ENCODE data around the gene MTX1. TPM values are rescaled to one million over a fixed set of nuclear protein-coding genes. Genes with fewer than 3 reads are reported as not detected.

The MTX1 gene
- total and polyA plus RNA-seq, 2 experiments from 2014 or later: 77.7 to 106 TPM

DNA sequence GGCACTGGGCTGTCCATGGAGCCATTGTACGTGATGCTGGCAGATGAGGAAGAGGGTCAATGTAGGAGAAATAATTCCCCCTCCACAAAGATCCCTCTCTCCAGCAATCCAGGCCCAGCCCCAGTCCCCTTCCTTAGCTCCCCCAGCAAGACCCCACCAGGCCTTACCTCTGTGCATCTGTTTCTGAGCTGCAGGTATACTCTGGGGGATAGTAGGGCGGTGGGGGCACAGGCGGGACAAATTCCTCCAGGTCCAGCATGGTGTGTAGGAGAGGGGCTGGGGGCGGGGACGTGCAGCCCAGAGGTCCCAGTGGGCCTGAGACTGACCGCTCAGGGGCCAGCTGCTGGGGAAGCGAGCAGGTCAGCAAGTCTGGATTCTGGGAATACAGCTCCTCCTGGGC lies 43.1 kb downstream of the MTX1 start:
- no peaks in the 10 kb centered on the region for H3K9me2 ChIP-seq (ENCODE audit: insufficient read depth)
- ATAC-seq: no peak
- Mint-ChIP-seq H3K36me3 (ENCODE audit: low read depth) (peaks cover 20% of the 10 kb centered on the region), H3K4me3 (no peak overlapping the region), H3K4me1 (peaks cover 27% of the 10 kb centered on the region), H3K9me3 (no peaks in the 10 kb centered on the region), H3K27me3 (ENCODE audit: insufficient read depth, low read depth, poor library complexity) (peaks cover 11% of the 10 kb centered on the region), H3K27ac (0 out of 2 replicates have a peak overlapping the region, but pooled peaks have one; percentile 2)
- H3F3A ChIP-seq (replicated peaks; ENCODE audit: low read depth): peaks cover 17% of the 10 kb centered on the region; the same call in 1 of the 2 replicates
- H3K27me3 ChIP-seq (ENCODE audit: insufficient read depth): peaks cover 4% of the 10 kb centered on the region
- H3K79me2 ChIP-seq (replicated peaks; ENCODE audit: insufficient read depth): no peaks in the 10 kb centered on the region; the same call in 1 of the 2 replicates
- H3K36me3 ChIP-seq (ENCODE audit: insufficient read depth): no peaks in the 10 kb centered on the region
- no peak overlapping the region for H3K4me3 ChIP-seq
- H2AFZ ChIP-seq: no peak overlapping the region
- no peak overlapping the region for H3K27ac ChIP-seq (ENCODE audit: low read depth)
- peaks cover 16% of the 10 kb centered on the region; the same call in 1 of the 2 replicates for H3K4me1 ChIP-seq (ENCODE audit: insufficient read depth)
- no peak for DNase-seq (ENCODE audit: low spot score)
- H4K20me1 ChIP-seq (replicated peaks; ENCODE audit: insufficient read depth): no peaks in the 10 kb centered on the region
- TF ChIP-seq JUNB (IDR thresholded peaks at IDR 0.05; ENCODE audit: unreplicated experiment) (no peak), POLR2AphosphoS5 (IDR thresholded peaks at IDR 0.05; ENCODE audit: low read depth) (no peak), EZH2phosphoT487 (IDR thresholded peaks at IDR 0.05; ENCODE audit: unreplicated experiment) (no peak), REST (IDR thresholded peaks at IDR 0.05; ENCODE audit: unreplicated experiment) (no peak), EZH2 (IDR thresholded peaks at IDR 0.05; ENCODE audit: low read depth, unreplicated experiment) (no peak), STAT1 (IDR thresholded peaks at IDR 0.05; ENCODE audit: unreplicated experiment) (no peak), CTCF (conservative IDR thresholded peaks at IDR 0.05; ENCODE audit: low read depth in 2 of 2) (no peak), ETS1 (IDR thresholded peaks at IDR 0.05) (no peak), CREB1 (CRISPR knock-in tag; IDR thresholded peaks at IDR 0.05; ENCODE audit: low read depth) (no peak), NANOG (IDR thresholded peaks at IDR 0.05; ENCODE audit: borderline replicate concordance) (no peak), ZNF331 (CRISPR knock-in tag; IDR thresholded peaks at IDR 0.05; ENCODE audit: low read depth) (no peak), ZNF114 (CRISPR knock-in tag; IDR thresholded peaks at IDR 0.05) (no peak)
- TF ChIP-seq, protein P1, sequence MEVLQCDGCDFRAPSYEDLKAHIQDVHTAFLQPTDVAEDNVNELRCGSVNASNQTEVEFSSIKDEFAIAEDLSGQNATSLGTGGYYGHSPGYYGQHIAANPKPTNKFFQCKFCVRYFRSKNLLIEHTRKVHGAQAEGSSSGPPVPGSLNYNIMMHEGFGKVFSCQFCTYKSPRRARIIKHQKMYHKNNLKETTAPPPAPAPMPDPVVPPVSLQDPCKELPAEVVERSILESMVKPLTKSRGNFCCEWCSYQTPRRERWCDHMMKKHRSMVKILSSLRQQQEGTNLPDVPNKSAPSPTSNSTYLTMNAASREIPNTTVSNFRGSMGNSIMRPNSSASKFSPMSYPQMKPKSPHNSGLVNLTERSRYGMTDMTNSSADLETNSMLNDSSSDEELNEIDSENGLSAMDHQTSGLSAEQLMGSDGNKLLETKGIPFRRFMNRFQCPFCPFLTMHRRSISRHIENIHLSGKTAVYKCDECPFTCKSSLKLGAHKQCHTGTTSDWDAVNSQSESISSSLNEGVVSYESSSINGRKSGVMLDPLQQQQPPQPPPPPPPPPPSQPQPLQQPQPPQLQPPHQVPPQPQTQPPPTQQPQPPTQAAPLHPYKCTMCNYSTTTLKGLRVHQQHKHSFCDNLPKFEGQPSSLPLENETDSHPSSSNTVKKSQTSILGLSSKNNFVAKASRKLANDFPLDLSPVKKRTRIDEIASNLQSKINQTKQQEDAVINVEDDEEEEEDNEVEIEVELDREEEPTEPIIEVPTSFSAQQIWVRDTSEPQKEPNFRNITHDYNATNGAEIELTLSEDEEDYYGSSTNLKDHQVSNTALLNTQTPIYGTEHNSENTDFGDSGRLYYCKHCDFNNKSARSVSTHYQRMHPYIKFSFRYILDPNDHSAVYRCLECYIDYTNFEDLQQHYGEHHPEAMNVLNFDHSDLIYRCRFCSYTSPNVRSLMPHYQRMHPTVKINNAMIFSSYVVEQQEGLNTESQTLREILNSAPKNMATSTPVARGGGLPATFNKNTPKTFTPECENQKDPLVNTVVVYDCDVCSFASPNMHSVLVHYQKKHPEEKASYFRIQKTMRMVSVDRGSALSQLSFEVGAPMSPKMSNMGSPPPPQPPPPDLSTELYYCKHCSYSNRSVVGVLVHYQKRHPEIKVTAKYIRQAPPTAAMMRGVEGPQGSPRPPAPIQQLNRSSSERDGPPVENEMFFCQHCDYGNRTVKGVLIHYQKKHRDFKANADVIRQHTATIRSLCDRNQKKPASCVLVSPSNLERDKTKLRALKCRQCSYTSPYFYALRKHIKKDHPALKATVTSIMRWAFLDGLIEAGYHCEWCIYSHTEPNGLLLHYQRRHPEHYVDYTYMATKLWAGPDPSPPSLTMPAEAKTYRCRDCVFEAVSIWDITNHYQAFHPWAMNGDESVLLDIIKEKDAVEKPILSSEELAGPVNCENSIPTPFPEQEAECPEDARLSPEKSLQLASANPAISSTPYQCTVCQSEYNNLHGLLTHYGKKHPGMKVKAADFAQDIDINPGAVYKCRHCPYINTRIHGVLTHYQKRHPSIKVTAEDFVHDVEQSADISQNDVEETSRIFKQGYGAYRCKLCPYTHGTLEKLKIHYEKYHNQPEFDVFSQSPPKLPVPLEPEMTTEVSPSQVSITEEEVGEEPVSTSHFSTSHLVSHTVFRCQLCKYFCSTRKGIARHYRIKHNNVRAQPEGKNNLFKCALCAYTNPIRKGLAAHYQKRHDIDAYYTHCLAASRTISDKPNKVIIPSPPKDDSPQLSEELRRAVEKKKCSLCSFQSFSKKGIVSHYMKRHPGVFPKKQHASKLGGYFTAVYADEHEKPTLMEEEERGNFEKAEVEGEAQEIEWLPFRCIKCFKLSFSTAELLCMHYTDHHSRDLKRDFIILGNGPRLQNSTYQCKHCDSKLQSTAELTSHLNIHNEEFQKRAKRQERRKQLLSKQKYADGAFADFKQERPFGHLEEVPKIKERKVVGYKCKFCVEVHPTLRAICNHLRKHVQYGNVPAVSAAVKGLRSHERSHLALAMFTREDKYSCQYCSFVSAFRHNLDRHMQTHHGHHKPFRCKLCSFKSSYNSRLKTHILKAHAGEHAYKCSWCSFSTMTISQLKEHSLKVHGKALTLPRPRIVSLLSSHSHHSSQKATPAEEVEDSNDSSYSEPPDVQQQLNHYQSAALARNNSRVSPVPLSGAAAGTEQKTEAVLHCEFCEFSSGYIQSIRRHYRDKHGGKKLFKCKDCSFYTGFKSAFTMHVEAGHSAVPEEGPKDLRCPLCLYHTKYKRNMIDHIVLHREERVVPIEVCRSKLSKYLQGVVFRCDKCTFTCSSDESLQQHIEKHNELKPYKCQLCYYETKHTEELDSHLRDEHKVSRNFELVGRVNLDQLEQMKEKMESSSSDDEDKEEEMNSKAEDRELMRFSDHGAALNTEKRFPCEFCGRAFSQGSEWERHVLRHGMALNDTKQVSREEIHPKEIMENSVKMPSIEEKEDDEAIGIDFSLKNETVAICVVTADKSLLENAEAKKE (CRISPR knock-in tag; IDR thresholded peaks at IDR 0.05): no peak
- no peak overlapping the region for H3K4me2 ChIP-seq
